K562 (cell line): ENCODE data around the gene MLX. TPM values are rescaled to one million over a fixed set of nuclear protein-coding genes. Genes with fewer than 3 reads are reported as not detected.
A peak's percentile ranks its signal among the peaks of the same experiment; 100 is the strongest.

ENCODE experiments used
- ATAC-seq: fragments of 200-7000 bp; cut with Tn5 transposase; 3 replicates; pipeline ENCODE4 v1.9.1; 2020; ENCODE audit warnings: moderate library complexity
- BruUV-seq: library from RNA; stranded (reverse); fragments of 400-500 nt; replicated peaks from 2 replicates; lab custom pipeline; 2021; lab: Mats Ljungman, UMichigan
- CTCF ChIA-PET: fragments of 300-600 bp; formaldehyde crosslinking; extraction: SDS; loops from one replicate; lab custom pipeline; 2021; ENCODE audit warnings: low intra/inter-chr PET ratio; lab: Yijun Ruan, JAX
- POLR2A ChIA-PET: fragments of 300-600, 350-650 bp; sonication (Branson Sonifier 250); formaldehyde crosslinking; extraction: SDS; loops from one replicate; lab custom pipeline; 2021; ENCODE audit warnings: antibody characterized with exemption, inconsistent platforms; lab: Yijun Ruan, JAX
- DNase-seq, 4 experiments: peaks; one replicate each; pipeline versions ENCODE4 v3.0.0 to v3.0.0-alpha.2; 2011 to 2018; ENCODE audit warnings: low spot score in 3 of 4, mixed read lengths in 3 of 4; ENCODE audit errors: extremely low read depth in 1 of 4
- FAIRE-seq: peaks from 2 replicates; lab custom pipeline; 2011; peaks lifted over from hg19 to GRCh38; lab: Jason Lieb, UNC
- H2AFZ ChIP-seq: 2 replicates; pipeline ENCODE4 v1.6.0; 2011; ENCODE audit warnings: low read depth, low read length, control low read depth, inconsistent platforms
- H3K27ac ChIP-seq: fragments of 200-600 bp; 3 replicates; pipeline ENCODE4 v1.8.0; 2011; ENCODE audit warnings: low read depth, mild to moderate bottlenecking, control low read depth, inconsistent platforms, low read length, moderate library complexity, mixed read lengths; ENCODE audit errors: extremely low read depth
- H3K27me3 ChIP-seq, 2 experiments: fragments of 300-600 bp in 1 of 2; 2 replicates in 1 of 2; 3 replicates in 1 of 2; pipeline versions ENCODE4 v1.6.0 to v1.8.0; 2011; ENCODE audit warnings: inconsistent platforms in 2 of 2, low read length in 2 of 2, mild to moderate bottlenecking in 1 of 2, mixed read lengths in 1 of 2, moderate library complexity in 1 of 2; ENCODE audit not compliant: control insufficient read depth in 2 of 2, insufficient read depth in 2 of 2
- H3K36me3 ChIP-seq: fragments of 300-600 bp; 3 replicates; pipeline ENCODE4 v1.8.0; 2011; ENCODE audit warnings: mild to moderate bottlenecking, low read length, inconsistent platforms; ENCODE audit not compliant: control insufficient read depth, insufficient read depth
- H3K4me1 ChIP-seq, 2 experiments: fragments of 200-600 bp in 1 of 2; replicated peaks in 1 of 2; 2 replicates in 1 of 2; 3 replicates in 1 of 2; pipeline versions ENCODE4 v1.5.1 to v1.8.0; 2011; ENCODE audit warnings: inconsistent platforms in 2 of 2, low read length in 2 of 2, mild to moderate bottlenecking in 1 of 2, mixed read lengths in 1 of 2, moderate library complexity in 1 of 2; ENCODE audit not compliant: control insufficient read depth in 2 of 2, insufficient read depth in 2 of 2
- H3K4me2 ChIP-seq: 2 replicates; pipeline ENCODE4 v1.6.1; 2011; ENCODE audit warnings: low read length, control low read depth, inconsistent platforms, mixed read lengths; ENCODE audit not compliant: insufficient read depth
- H3K4me3 ChIP-seq: fragments of 200-600 bp; sonication (generic), shearing (Covaris generic); 2 replicates; pipeline ENCODE4 v1.5.1; 2016; ENCODE audit warnings: control low read depth, inconsistent platforms
- H3K79me2 ChIP-seq: fragments of 200-600 bp; 3 replicates; pipeline ENCODE4 v1.8.0; 2011; ENCODE audit warnings: low read length, inconsistent platforms; ENCODE audit not compliant: control insufficient read depth, insufficient read depth
- H3K9ac ChIP-seq, 2 experiments: 2 replicates each; pipeline versions ENCODE4 v1.6.0 to v1.6.1; 2011; ENCODE audit warnings: low read depth in 2 of 2, low read length in 2 of 2, control low read depth in 1 of 2, inconsistent platforms in 1 of 2, mild to moderate bottlenecking in 1 of 2, mixed read lengths in 1 of 2; ENCODE audit not compliant: insufficient read depth in 1 of 2
- H3K9me1 ChIP-seq: one replicate; pipeline ENCODE4 v1.6.0; 2011; ENCODE audit warnings: inconsistent platforms, mild to moderate bottlenecking, low read length, moderate library complexity; ENCODE audit not compliant: control insufficient read depth, insufficient read depth
- H3K9me3 ChIP-seq: replicated peaks from 2 replicates; pipeline ENCODE4 v1.5.1; 2011; ENCODE audit warnings: low read depth, low read length, inconsistent platforms; ENCODE audit not compliant: control insufficient read depth, insufficient read depth
- H4K20me1 ChIP-seq: replicated peaks from 2 replicates; pipeline ENCODE4 v1.6.1; 2011; ENCODE audit warnings: low read length, inconsistent platforms, mixed read lengths; ENCODE audit not compliant: control insufficient read depth, insufficient read depth
- ARID1B ChIP-seq: fragments of 450-650 bp; IDR thresholded peaks from 2 replicates; pipeline ENCODE4 v1.6.1; 2016; ENCODE audit warnings: antibody characterized with exemption, mild to moderate bottlenecking, inconsistent platforms
- ARNT ChIP-seq, 2 experiments: fragments of 450-650 bp; IDR thresholded peaks; 2 replicates each; pipeline ENCODE4 v1.6.1; 2016; ENCODE audit warnings: mild to moderate bottlenecking in 1 of 2
- CBFA2T3 ChIP-seq: fragments of 450-650 bp; IDR thresholded peaks from 2 replicates; pipeline ENCODE4 v1.6.1; 2017
- FOXA3 ChIP-seq, 2 experiments: fragments of 450-650 bp in 1 of 2; sonication (generic) in 1 of 2; formaldehyde crosslinking; IDR thresholded peaks in 1 of 2; conservative IDR thresholded peaks in 1 of 2; 2 replicates each; pipeline versions ENCODE4 v1.4.0 to v1.8.0; 2020 to 2022; ENCODE audit warnings: mild to moderate bottlenecking in 2 of 2, missing genetic modification reagents in 1 of 2
- L3MBTL2 ChIP-seq: fragments of 450-650 bp; IDR thresholded peaks from 2 replicates; pipeline ENCODE4 v1.6.1; 2016; ENCODE audit warnings: mild to moderate bottlenecking, moderate library complexity
- NCOR1 ChIP-seq: fragments of 450-650 bp; IDR thresholded peaks from 2 replicates; pipeline ENCODE4 v1.6.1; 2016; ENCODE audit warnings: mild to moderate bottlenecking, moderate library complexity
- SOX6 ChIP-seq: fragments of 450-650 bp; IDR thresholded peaks from 2 replicates; pipeline ENCODE4 v1.6.1; 2014; ENCODE audit warnings: mild to moderate bottlenecking
- TAL1 ChIP-seq: fragments of 450-650 bp; IDR thresholded peaks from 2 replicates; pipeline ENCODE4 v1.6.1; 2016; ENCODE audit warnings: mild to moderate bottlenecking
- TCF3 ChIP-seq: sonication (generic); formaldehyde crosslinking; IDR thresholded peaks from 2 replicates; pipeline ENCODE4 v1.4.0; 2020; ENCODE audit warnings: mild to moderate bottlenecking, missing genetic modification reagents
- ZNF384 ChIP-seq: IDR thresholded peaks from 2 replicates; pipeline ENCODE4 v1.6.1; 2012; ENCODE audit warnings: low read depth, low read length, improper control_type of control experiment
- WGBS: fragments of 100-300 bp; shearing (Covaris generic); methylation state at CpG from one replicate; pipeline ENCODE4 v1.1.6; 2016; ENCODE audit warnings: low coverage, mixed read lengths; ENCODE audit not compliant: insufficient coverage; ENCODE audit errors: missing lambda C conversion rate; 5-methylcytosine and 5-hydroxymethylcytosine counted together
- in situ Hi-C: fragments of 300-500 bp; cut with MboI; formaldehyde crosslinking; loops from 4 replicates; pipeline ENCODE4 v1.15.0; 2018; ENCODE audit warnings: inconsistent platforms, mixed read lengths
- intact Hi-C: fragments of 100-400 bp; cut with micrococcal nuclease; formaldehyde crosslinking; loops from 2 replicates; pipeline ENCODE4 v1.14.2; 2022
- polyA plus RNA-seq, 8 experiments: library from polyadenylated mRNA; depleted of rRNA in 4 of 8; stranded (reverse) in 5 of 8; unstranded in 3 of 8; fragments of >200 nt; fragmentation: Nextera tagmentation in 2 of 8; fragmentation: Illumina TruSeq in 1 of 8; extraction: Ambion mirVana in 2 of 8; extraction: Trizol in 1 of 8; gene quantifications; 2 replicates each; pipeline versions ENCODE4 v1.2.1 to v1.2.3, GENCODE V29; 2011 to 2014; ENCODE audit warnings: inconsistent platforms in 1 of 8, missing spikeins in 1 of 8
- total RNA-seq, 7 experiments: library from RNA; depleted of rRNA in 6 of 7; stranded (reverse); fragments of >200 nt in 6 of 7; fragmentation: Illumina TruSeq in 2 of 7; extraction: Trizol in 2 of 7; gene quantifications; 2 replicates each; pipeline versions ENCODE4 v1.2.1 to v1.2.3, GENCODE V29; 2011 to 2021; ENCODE audit warnings: low replicate concordance in 1 of 7

MLX gene
- total and polyA plus RNA-seq, 9 of the 15 experiments (the other 6 are each of a cell fraction or from before 2014, with no cell fraction given) = 42.9 to 100 (median 58.9) TPM

DNA sequence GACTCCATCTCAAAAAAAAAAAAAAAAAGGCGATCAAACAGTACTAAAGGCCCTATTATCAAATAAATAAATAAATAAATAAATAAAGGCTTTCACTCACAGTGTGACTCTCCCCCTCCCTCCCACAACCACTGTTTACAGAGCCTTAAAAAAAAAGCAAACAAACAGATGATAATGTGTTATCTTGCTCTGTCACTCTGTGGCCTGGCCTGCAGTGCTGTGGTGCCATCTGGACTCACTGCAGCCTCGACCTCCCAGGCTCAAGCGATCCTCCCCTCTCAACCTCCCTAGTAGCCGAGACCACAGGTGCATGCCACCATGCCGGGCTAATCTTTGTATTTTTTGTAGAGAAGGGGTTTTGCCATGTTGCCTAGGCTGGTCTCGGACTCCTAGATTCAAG is 39.0 kb upstream of the MLX start:
- no peak for DNase-seq
- intact Hi-C loops (loop anchor here (1.0 kb wide), 2 partner anchors 100 to 206 kb away; no protein-coding TSS in a partner anchor), in situ Hi-C loops (loop anchor here (5.0 kb wide), 2 partner anchors 106 to 206 kb away; partner anchors contain the start of gene CAVIN1)
- BruUV-seq = no TSS peak
- POLR2A ChIA-PET = interaction anchor here (0.6 to 1.1 kb wide), 5 partner anchors 8 to 247 kb away, joined by 3 to 8 read pairs (median 4); partner anchors contain the start of gene NAGLU
- H3K4me1 ChIP-seq = peaks cover 31 to 62% of the 10 kb centered on the region in 2 experiments
- no peak for ATAC-seq
- H3K4me2 ChIP-seq = no peak overlapping the region
- H3K4me3 ChIP-seq = no peak overlapping the region
- CTCF ChIA-PET = interaction anchor here (0.6 to 2.3 kb wide), 8 partner anchors 9 to 470 kb away, joined by 3 to 15 read pairs (median 4); partner anchors contain the start of gene RPL27
- no peak overlapping the region for H3K9ac ChIP-seq
- no peaks in the 10 kb centered on the region for H3K27me3 ChIP-seq
- peak; percentile 57 for TF ChIP-seq ARID1B
- 0 out of 2 replicates have a peak, but pooled peaks have one; percentile 16 for TF ChIP-seq SOX6
- TF ChIP-seq L3MBTL2 = no peak
- TF ChIP-seq ZNF384 = peak; percentile 74
- peak; percentile 64 for TF ChIP-seq CBFA2T3
- TF ChIP-seq ARNT (IDR thresholded peaks at IDR 0.05) = no peak
- TF ChIP-seq TCF3 = peak; percentile 33; the same call in 1 of the 2 replicates
- TF ChIP-seq TAL1 = peak; percentile 44
- 0 out of 2 replicates have a peak, but pooled peaks have one; percentile 14 for TF ChIP-seq NCOR1
- peak in 1 of 2 experiments; percentile 65; a peak in 2 of 4 replicates for TF ChIP-seq FOXA3 (CRISPR knock-in tag; conservative IDR thresholded peaks at IDR 0.05 in 1 of 2, IDR thresholded peaks at IDR 0.05 in 1 of 2)
- H3K9me3 ChIP-seq = no peaks in the 10 kb centered on the region
- H2AFZ ChIP-seq = no peak overlapping the region
- H3K9me1 ChIP-seq = no peaks in the 10 kb centered on the region
- H3K79me2 ChIP-seq = no peaks in the 10 kb centered on the region; the same call in 2 of the 3 replicates
- FAIRE-seq = no peak
- WGBS = 68% methylated on average over 6 of the region's 6 CpGs
- no peaks in the 10 kb centered on the region for H4K20me1 ChIP-seq
- H3K36me3 ChIP-seq = peaks cover 7% of the 10 kb centered on the region; the same call in 2 of the 3 replicates
- no peak overlapping the region for H3K27ac ChIP-seq
